ENCODE data around the gene FIGNL1.

The FIGNL1 gene

GRCh38 chr7:50396856-50397255, 53.3 kb downstream of the FIGNL1 start:
- DNase-seq (ENCODE audit: low read depth): peak; percentile 14

- DNase-seq (ENCODE audit: low read depth): no peak
Observed at GRCh38 chr7:50394315-50394714, 55.8 kb downstream of the FIGNL1 start.
